Right forelimb (tissue), 1 donor: ENCODE results near the gene DUOXA1.
"Not testable (repeated sequence)": the region's sequence is repeated elsewhere in the genome, so short reads cannot be mapped to it uniquely, and the experiment has no call there.

Source experiments
- DNase-seq: peaks from one replicate; pipeline ENCODE4 v3.0.0-alpha.2; 2018

The DUOXA1 gene

DNA sequence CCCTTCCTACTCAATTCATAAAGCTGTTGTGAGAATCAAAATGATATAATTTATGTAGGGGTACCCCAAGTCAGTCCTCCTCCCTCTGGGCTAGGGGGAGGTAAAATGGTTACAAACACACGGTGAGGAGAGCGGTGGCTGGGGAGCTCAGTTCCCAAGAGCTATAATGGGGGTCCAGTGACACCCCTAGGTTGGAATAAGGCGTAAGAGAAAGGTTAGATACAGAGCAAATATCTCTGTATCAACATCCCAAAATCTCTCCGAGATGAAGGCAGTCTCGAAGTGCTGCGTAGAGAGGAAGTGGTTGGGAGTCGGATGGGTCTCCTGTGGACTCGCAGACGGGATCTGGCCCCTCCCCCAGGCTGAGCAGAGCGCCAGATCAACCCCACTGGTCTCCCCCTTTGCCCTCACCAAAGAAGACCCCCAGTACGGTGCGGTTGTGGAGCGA lies 17.5 kb downstream of the DUOXA1 start:
- no peak for DNase-seq

DNA sequence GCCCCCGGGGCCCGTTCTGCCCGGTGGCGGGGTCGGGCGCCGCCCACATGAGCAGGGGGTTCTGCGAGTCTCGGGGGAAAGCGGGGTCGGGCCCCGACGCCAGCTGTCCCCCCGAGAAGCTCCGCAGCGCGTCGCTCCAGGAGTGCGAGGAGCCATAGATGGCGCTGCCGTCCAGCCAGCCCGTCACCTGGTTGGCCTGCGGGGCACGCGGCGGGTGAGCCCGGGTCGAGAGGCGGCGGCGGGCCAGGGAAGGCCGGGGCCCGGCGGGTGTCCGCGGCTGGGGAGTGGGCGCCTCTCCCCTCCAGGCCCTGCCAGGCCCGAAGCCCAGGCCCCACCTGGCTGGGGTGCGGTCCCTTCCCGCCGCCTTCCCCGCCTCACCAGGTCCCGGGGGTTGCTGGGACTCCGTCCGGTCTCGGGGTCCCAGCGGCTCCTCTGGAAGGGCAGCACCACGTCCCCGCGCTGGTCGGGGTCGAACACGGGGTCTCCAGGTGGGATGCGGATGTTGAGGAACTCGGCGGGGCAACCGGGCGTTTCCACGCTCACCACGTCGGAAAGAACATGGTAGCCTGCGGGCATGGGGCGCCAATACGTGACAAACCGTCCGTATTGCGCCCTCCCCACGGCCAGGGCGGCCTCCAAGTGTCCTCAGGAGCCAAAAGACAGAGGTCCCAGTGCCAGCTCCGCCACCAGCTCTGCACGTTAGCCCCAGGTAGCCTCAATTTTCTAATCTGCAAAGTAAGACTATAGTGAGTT lies 18.1 kb downstream of the DUOXA1 start:
- no peak for DNase-seq

DNA sequence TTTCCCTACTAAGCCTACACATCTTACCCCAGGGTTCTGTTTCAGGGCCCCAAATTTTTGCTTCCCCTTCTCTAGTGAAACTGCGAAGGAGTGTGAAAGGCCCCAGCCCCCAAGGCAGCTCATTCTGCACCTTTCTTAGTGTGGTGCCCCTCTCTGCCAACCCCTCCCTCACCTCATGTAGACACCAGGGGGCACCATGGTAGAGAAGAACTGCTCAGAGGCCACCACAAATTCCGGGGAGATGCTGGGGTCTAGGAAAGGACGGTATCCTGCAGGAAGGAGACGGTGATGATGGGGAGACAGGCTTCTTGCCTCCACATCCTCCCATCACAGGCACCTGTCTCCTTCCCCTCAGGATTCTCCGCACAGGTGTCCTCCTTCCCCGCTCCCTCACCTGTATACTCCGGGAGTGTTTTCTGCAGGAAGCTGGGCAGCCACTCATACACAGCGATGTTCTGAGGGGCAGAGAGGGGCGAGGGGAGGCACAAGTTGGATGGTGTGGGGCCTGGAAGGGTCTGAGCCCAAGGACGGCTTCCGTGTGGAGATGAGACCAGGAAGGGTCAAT lies 19.3 kb downstream of the DUOXA1 start:
- no peak for DNase-seq

DNA sequence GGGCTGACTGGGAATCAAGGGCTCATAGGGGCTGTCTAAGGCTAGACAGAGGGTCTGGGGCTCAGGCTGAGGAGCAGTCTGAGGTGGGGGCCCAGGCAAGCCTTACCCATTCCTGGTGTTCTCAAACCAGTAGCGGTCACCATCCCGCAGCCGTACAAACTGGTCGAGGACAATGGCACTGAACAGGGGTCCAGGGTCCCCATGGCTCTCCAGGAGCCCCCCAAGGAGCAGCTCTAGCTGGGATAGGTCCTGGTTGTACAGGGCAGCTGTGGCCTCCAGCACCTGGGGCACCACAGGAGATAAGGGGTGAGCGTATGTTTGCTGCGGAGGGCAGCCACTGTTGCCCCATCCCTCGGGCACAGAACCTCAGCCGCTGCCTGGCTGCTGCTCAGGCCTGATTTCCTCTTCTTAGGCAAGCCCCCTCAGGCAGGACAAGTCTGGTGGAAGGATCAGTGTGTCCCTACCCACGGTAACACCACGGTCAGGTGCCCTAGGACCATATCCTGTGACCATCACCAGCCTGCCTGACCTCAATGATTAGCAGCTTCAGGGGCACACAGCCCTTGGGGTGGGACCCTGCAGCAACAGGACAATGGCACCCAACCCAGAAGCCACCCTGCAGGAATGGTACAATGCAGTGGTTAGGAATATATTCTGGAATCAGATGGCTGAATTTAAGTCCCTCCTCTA lies 21.6 kb downstream of the DUOXA1 start:
- DNase-seq, result peak; percentile 19

DNA sequence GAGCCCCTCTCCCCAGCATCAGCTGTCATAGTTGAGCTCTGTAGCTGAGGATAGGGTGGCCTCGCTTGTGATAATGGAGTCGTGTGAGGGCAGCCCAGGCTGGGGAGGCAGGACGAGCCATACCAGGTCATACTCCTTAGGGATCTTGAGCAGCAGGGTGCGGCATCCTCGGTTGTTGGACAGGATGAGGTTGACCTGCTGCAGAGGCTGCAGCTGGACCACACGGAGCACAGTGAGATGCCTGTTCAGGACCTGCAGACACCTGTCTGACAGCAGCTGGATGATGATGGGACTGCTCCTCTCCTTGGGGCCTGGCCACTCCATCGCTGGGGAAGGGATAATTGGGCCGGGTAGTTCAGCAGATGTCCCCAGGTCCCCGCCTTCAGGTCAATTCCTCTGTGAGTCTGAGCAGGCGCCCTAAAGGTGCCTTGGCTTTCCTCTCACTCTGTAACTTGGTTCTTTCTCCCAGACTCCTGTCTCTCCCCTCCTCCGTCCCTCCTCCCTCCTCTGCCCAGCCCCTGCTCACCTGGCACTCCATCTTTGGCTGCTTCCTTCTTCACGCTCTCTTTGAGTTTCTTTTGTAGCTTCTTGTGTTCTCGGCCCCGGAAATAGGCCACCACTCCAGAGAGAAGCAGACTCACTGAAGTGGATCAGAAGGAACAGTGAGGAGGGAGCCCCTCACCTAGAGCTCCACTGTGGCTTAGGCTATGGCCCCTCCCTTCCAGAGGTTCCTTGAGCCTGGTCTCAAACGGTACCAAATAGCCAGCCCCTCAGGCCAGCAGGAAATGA lies 23.5 kb downstream of the DUOXA1 start:
- DNase-seq, result peak; percentile 26

DNA sequence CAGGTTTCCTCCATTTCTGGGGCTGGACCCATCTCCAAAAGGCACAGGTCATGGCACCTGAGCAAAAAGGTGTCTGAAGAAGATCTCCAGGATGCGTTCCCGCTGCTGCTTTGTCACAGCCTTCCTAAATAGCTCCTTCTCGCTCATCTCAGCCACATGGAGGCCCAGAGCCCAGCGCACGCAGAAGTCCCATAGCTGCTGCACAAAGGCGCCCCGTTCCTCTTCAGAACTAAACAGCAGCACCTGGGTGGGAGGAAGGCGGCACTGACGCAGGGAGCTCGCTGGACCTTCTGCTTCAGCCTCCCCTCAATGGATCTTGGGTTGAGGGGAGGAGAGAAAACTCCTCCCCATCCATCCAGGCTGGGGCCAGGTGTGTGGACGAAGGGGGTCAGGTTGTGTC lies 24.1 kb downstream of the DUOXA1 start:
- DNase-seq, result peak; percentile 21

DNA sequence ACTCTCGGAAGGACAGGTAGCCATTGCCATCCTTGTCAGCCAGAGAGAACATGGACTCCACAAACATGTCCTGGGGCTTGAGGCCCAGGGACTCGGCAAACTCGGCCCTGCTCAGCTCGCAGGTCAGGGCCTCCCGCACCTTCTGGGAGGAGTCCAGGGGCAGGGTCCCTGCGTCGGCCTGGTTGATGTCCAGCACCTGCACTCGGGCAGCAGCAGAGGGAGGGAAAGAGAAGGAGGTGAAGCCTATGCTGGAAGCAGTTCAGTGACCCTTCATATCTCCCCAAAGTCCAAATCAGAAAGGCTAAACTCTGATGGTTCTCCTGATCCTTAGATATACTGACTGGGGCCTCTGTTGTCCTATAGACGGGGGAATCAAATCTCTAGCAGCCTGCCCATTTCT lies 25.5 kb downstream of the DUOXA1 start:
- DNase-seq, result not testable (repeated sequence)

DNA sequence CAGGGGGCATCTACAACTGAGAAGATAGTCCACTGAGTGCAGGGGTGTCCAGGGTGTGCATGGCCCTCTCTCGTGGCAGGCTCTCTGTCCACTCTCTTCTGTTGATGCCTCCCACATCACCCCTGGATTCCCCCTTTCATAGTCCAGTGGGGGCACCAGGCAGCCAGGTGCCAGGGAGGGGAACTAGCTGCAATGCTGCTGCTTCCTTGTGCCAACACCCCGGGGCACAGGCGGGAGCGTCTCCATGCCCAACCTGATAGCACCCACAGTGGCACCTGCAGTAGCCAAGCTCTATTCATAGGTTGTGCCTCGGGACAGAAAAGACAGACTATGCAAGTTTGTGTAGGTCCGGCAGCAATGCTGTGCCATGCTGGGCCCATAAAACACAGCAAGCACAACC lies 27.5 kb downstream of the DUOXA1 start:
- DNase-seq, result no peak

DNA sequence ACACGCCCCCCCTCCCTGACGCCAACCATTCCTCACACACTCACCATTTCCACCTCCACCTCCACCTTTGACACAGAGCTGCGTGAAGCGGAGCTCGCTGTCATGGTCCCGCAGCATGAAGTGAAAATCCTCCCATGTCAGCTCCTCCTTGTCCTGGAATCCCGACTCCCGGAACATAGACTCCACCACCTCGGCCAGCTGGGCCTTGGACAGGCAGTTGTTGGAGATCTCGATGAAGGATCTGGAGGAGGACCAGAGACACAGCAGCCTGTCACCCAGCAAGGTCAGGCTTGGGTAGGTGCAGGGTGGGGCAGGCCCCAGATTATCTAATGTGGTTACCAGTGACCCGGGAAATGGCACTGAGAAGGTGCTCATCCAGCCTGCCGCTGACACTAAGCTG lies 27.9 kb downstream of the DUOXA1 start:
- DNase-seq, result no peak

DNA sequence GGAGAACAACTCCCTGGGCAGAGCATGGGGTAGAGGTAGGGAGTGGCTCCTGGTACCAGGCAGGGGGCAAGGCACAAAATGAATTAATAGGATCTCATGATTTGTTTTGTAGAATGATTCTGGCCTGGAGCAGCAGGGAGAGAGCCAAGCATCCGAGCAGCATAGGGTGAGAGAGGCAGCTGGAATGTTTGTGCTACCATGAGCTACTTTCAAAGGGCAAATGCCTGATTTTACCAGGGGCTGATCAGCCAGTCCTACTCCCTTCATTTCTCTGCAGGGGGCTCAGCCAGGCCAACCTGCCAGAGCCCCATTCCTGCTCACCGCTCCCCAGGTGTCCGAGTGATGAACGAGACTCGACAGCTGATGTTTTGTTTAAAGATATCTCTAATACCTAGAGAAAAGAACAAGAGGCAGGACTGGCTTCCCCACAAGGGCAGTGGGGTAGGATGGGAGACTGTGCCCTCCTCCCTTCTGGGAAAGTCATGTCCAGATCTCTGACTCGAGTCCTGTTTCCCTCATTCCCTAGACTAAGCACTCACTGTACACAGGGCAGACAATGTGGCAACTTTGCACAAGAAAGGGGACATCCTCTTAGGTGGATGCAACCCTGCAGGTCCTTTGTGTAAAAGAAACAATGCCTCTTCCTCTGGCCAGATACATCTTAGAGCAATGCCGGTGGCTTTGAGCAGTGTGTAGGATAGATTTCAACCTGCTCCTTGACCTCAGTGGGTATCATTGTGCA lies 28.6 kb downstream of the DUOXA1 start:
- no peak for DNase-seq

DNA sequence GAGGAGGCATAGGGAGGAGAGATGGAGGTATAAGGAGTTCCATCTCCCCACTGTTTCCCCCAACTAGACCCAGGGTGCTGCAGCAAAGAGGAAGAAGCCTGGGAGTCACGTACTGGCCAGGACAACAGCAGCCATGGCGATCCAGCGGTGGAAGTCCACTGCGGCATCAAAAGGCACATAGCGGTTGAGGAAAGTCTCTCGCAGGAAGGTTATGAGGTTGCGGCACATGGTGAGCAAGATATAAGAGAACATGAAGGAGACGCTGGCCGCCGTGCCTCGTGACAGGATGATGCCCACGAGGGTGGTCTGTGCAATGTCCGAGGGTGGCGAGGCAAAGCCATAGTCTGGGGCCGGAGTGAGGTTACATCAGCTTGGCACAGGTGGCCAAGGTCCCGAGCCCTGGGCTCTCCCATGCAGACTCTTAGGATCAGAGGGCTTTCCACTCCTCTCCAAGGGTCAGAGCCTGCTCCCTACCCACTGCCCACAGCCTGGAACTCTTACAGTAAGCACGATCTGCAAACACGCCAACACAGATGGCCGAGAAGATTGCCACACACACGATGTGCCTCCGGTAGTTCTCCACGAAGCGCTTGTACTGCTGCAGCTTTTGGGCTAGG lies 30.0 kb downstream of the DUOXA1 start:
- DNase-seq, result no peak

DNA sequence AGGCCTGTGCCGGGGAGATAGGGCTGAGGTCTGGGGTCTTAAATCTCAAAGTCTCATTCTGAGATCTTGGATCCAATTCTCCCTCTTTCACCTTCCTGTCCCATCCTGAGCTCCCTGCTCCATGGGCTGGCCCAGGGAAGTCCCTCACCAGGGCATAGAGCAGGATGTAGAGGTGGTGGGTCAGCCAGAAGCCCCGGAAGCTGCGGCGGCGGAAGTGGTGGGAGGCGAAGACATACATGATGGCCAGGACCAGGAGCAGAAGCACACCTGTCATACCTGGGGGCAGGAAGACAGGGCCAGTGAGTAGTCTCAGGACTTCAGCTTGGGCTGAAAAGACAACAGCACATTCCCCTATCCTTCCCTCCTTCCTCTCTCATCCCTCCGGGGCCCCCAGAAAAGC lies 32.2 kb downstream of the DUOXA1 start:
- DNase-seq, result peak; percentile 17

DNA sequence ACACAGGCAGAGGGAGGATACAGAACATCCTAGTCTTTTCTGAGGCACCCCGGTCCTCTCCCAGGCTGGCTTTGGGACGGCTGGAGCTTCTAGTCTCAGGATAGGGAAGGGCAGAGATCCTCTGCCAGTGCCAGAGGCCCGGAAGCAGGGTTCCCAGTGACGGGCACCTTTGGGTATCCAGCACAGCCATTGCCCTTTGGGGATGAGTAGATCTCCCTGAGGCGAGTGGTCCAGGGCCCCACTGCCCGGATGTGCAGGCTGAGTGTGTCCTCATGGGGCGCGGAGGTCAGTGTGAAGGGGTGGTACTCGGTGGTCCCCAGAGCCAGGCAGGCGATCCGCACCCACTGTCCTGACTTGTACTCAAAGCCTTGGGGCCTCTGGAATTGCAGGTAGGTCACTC lies 34.0 kb downstream of the DUOXA1 start:
- DNase-seq, result no peak

DNA sequence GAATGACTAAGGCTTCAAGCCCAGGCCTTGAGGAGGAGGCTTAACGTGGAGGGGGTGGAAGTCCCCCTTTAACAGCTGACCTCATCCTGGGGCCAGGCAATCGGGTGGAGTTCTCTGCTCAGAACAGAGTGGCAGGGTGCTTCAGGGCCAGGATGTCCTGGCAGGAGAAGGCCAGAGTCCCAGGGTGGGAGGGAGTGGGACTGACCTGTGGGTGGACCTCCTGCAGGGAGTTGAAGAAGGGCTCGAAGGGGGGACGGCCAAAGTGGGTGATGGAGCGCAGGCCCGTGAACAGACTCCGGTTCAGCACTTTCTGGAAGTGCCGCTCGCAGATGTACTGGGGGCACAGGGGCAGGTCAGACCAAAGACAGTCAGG lies 35.3 kb downstream of the DUOXA1 start:
- no peak for DNase-seq

DNA sequence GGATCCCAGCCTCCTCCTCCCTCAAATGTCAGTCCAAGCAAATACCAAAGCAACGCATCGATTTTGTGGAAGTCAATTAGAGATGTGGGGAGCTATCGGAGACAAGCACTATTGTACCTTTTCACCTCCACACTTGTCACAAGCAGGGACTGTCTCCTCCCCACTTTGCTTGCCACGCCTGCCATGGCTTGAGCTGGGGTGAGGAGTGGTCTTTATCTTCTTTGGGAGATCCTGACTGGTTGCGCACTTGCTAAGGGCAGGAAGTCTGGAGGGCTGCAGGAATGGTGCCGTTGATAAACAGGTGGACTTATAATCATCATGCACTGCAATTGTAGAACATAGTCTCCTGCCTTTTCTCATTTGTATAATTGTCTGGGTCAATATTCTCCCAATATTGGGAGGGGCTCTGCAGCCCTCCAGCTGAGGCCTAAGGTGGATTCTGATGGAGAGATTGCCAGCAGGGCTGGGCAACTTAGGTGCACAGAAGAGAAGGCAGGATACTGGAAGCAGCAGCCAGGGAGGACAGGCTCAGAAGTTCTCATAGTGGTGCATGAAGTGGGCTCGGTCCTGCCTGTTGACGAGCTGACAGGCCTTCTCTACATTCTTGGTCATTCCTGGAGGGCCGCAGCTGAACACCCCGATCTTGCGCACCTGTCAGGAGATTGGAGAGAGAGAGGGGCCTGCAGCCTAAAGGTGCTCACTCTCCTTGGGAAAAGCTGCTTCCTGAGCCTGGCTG lies 35.9 kb downstream of the DUOXA1 start:
- no peak for DNase-seq

DNA sequence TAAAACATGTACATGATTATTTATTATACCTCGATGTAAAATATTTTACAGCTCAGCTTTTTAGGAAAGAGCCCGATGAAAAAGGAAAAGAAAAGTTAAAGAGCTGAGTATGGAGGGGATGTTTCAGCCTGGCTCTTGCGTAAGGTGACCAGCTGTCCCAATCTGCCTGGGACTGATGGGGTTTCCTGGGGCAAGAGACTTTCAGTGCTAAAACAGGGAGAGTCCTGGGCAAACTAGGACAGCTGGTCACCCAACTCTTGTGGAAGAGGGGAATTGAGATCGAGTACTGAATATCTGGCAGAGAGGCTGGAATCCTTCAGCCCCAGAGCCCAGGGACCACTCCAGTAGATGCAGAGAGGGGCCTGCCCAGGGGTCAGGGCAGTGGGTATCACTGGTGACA lies 36.7 kb downstream of the DUOXA1 start:
- DNase-seq, result no peak

DNA sequence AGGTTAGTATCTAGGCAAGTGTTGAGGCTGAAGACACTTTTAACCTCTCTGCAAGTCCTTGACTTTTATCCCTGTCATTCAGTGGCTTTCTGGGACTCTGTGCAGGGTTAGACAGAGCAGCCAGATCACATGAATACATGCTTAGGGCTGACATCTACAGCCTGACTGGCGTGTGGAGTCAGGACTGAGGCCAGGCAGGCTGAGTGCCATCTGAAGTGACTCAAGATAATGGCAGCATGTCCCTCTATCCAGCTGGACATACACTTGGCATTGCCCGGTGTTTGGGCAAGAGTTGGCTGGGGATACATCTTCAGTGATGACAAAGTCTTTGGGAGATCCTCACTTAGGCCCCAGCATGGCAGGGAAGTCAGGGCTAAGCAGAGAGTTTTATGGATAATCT lies 38.1 kb downstream of the DUOXA1 start:
- DNase-seq, result no peak

DNA sequence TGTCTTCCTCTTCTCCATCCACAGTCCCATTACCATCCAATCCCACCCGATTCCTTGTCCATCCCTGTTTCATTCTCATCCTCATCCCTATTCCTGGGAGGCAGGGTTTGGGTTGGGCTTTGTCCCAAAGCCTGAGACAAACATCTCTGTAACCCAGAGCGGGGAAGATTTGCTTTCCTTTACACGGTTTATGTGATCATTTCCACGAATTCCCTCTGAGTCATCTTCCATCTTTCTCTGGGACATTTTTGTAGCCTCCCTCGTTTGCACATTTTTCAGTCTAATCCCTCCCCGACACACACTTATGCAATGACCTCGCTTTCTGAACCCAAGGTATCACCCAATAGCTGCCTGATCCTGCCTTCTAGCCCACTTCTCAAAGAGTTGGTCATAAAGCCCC lies 38.5 kb downstream of the DUOXA1 start:
- DNase-seq, result no peak

DNA sequence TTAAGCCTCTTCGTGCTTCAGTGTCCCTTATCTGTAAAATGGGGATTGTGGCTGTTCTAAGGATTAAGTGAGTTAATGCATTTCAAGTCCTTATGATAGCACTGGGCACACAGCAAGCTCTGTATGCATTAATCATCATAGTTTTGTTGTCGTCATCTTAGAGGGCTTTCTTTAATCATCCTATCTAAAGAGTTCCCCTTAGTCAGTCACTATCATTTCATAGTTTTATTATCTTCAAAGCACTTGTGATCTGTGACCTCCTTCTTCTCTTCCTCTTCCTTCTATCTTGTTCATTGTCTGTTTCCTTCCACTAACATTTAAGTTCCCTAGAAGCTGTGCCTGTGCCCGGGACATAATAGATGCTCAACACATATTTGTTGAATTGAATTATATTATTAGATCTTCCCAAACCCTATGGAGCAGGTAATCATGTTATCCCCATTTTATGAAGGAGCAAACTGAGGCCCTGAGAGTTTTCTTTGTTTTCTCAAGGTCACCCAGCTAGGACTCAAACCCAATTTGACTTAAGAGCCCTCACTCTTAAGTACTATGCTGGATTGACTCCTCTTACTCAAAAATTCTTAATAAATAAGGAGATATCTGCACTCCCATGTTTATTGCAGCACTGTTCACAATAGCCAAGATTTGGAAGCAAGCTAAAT lies 39.8 kb downstream of the DUOXA1 start:
- no peak for DNase-seq

DNA sequence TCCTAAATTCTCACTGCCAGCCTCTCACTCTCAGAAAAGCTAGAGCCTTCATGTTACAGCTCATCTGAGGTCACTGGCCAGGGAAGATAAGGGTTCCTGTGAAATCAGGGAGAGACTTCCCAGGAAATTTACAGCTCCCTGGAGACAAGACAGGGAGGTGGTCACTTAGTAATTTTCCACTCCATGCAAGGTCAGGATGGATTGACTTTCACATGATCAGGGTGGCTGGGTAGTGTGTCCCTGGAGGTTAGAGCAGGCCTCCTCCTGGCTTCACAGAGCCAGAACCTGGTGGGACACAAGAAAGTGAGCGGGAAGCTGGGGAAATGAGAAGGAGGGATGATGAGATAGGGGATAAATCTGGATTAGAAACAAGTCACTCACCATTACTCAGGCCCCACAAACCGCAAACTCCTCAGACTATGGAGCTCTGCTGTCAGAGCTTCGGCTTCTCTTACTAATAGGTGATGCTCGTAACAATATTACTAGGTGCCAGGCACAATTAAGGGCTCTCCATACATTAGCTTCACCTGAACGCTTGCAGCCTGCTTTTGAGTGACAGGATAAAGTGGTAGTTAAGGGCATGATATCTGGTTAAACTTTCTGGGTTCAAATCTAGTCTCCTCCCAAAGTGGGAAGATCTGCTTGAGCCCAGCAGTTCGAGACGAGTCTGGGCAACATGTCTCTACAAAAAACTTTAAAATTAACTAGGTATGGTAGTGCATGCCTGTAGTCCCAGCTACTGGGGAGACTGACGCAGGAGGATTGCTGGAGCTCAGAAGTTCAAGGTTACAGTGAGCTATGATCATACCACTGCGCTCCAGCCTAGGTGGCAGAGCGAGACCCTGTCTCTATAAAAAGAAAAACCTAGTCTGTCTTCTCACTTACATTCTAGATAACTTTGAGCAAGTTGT lies 40.6 kb downstream of the DUOXA1 start:
- DNase-seq, result no peak
